ENCODE results near the gene CLTRN. TPM values are rescaled to one million over a fixed set of nuclear protein-coding genes. Genes with fewer than 3 reads are reported as not detected.

Gene CLTRN
- total RNA-seq, 4 donors from 2014 or later: 0.40 to 1.2 (median 0.74) TPM; not detected in 1

- no peaks in the 10 kb centered on the region for H3K9me3 ChIP-seq
- H3K4me3 ChIP-seq: no peak overlapping the region
- H3K27me3 ChIP-seq: no peaks in the 10 kb centered on the region
- H3K36me3 ChIP-seq: peaks cover 0 to 23% of the 10 kb centered on the region in 2 donors
- WGBS, 2 donors (ENCODE audit: low coverage in 1 of 2): 94% methylated on average over 4 of the region's 6 CpGs; no CpG with 5 or more reads in 1 of the 2 donors
- TF ChIP-seq CTCF (IDR thresholded peaks at IDR 0.05): no peak
- no peak for TF ChIP-seq EP300 (IDR thresholded peaks at IDR 0.05)
- no peak for TF ChIP-seq POLR2AphosphoS5 (IDR thresholded peaks at IDR 0.05)
- no peak for TF ChIP-seq POLR2A (IDR thresholded peaks at IDR 0.05)
- H3K4me1 ChIP-seq: no peaks in the 10 kb centered on the region
- ATAC-seq: no peak
- H3K27ac ChIP-seq: no peak overlapping the region
These were observed 30.4 kb upstream of the CLTRN start for GRCh38 chrX:15694941-15695451.

GRCh38 chrX:15686818-15687685 is 22.4 kb upstream of the CLTRN start:
- TF ChIP-seq CTCF (IDR thresholded peaks at IDR 0.05): peak; percentile 21 to 83 (median 38)
- TF ChIP-seq POLR2AphosphoS5 (IDR thresholded peaks at IDR 0.05): no peak
- Histone ChIP-seq H3K4me3 (no peak overlapping the region), H3K27ac (no peak overlapping the region), H3K4me1 (no peaks in the 10 kb centered on the region), H3K27me3 (no peaks in the 10 kb centered on the region), H3K36me3 (peaks cover 0 to 6% of the 10 kb centered on the region in 2 donors), H3K9me3 (no peaks in the 10 kb centered on the region)
- 33 to 35% methylated on average over 3 to 5 of the region's 6 CpGs for WGBS, 2 donors (ENCODE audit: low coverage in 1 of 2)
- peak; percentile 78 for ATAC-seq

- H3K9me3 ChIP-seq: no peaks in the 10 kb centered on the region
- H3K27me3 ChIP-seq: no peaks in the 10 kb centered on the region
- no peak overlapping the region for H3K27ac ChIP-seq
- WGBS, 2 donors (ENCODE audit: low coverage in 1 of 2): 48 to 94% methylated on average over 2 to 3 of the region's 6 CpGs
- H3K4me1 ChIP-seq: no peaks in the 10 kb centered on the region
- peaks cover 0 to 3% of the 10 kb centered on the region in 2 donors for H3K36me3 ChIP-seq
- TF ChIP-seq POLR2AphosphoS5 (IDR thresholded peaks at IDR 0.05) (no peak), POLR2A (IDR thresholded peaks at IDR 0.05) (no peak), EP300 (IDR thresholded peaks at IDR 0.05) (no peak), CTCF (IDR thresholded peaks at IDR 0.05) (no peak)
- H3K4me3 ChIP-seq: no peak overlapping the region
- ATAC-seq: no peak
These were observed 18.6 kb upstream of the CLTRN start for GRCh38 chrX:15683193-15683592.

- H3K9me3 ChIP-seq: no peaks in the 10 kb centered on the region
- 60% methylated on average over 1 of the region's 3 CpGs; no CpG with 5 or more reads in 1 of the 2 donors for WGBS, 2 donors (ENCODE audit: low coverage in 1 of 2)
- H3K27ac ChIP-seq: no peak overlapping the region
- H3K36me3 ChIP-seq: peaks cover 0 to 3% of the 10 kb centered on the region in 2 donors
- ATAC-seq: no peak
- no peak overlapping the region for H3K4me3 ChIP-seq
- H3K4me1 ChIP-seq: peaks cover 2 to 11% (median 6%) of the 10 kb centered on the region in 3 donors
- no peaks in the 10 kb centered on the region for H3K27me3 ChIP-seq
- TF ChIP-seq POLR2A (IDR thresholded peaks at IDR 0.05) (no peak), CTCF (IDR thresholded peaks at IDR 0.05) (no peak), EP300 (IDR thresholded peaks at IDR 0.05) (no peak), POLR2AphosphoS5 (IDR thresholded peaks at IDR 0.05) (no peak)
These were observed 16.8 kb upstream of the CLTRN start for GRCh38 chrX:15681433-15681832.
